ENCODE results near the gene RPS4Y1. TPM values are rescaled to one million over a fixed set of nuclear protein-coding genes. Genes with fewer than 3 reads are reported as not detected.

Gene RPS4Y1
- total and polyA plus RNA-seq, 2 of the 4 experiments (the other 2 are of a cell fraction) = not detected

DNA sequence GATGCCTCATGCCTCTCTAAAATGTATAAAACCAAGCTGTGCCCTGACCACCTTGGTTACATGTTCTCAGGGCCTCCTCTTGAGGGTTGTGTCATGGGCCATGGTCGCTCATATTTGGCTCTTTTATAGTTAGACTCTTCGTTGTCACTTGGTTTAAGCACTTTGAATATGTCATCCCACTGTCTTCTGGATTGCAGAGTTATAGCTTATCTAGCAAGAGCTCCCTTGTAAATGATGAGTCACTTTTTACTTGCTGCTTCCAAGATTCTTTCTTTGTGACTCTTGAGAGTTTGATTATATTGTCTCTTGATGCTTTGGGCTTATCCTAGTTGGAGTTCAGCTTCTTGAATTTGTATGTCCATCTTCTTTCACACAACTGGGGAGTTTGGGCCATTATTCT, 19.1 kb downstream of the RPS4Y1 start:
- H2BK20ac ChIP-seq (ENCODE audit: low read depth, low read length) = no peak overlapping the region
- no peak overlapping the region for H3K14ac ChIP-seq (replicated peaks; ENCODE audit: low read depth, low read length)
- no peak overlapping the region for H3K4me3 ChIP-seq (ENCODE audit: insufficient read depth, low read depth, low read length)
- H3K4me2 ChIP-seq (ENCODE audit: low read depth, low read length) = no peak overlapping the region
- no peaks in the 10 kb centered on the region for H3K27me3 ChIP-seq (ENCODE audit: control insufficient read depth, insufficient read depth, low read length)
- intact Hi-C loops (cut with micrococcal nuclease) (no loop called here), in situ Hi-C loops (cut with MboI; ENCODE audit: low sequenced_read_pairs) (no loop called here), dilution Hi-C loops (cut with HindIII; ENCODE audit: low sequenced_read_pairs, unreplicated experiment) (no loop called here)
- POLR2A ChIA-PET (ENCODE audit: unreplicated experiment) = no interaction called here
- TF ChIP-seq BHLHE40 (IDR thresholded peaks at IDR 0.05; ENCODE audit: low read depth, low read length) (no peak), MXI1 (IDR thresholded peaks at IDR 0.05; ENCODE audit: borderline replicate concordance, low read depth, low read length) (no peak), CHD1 (IDR thresholded peaks at IDR 0.05; ENCODE audit: low read depth, low read length) (no peak), RAD21 (IDR thresholded peaks at IDR 0.05; ENCODE audit: low read length) (no peak), MAFK (IDR thresholded peaks at IDR 0.05; ENCODE audit: low read depth, low read length) (no peak), RFX5 (IDR thresholded peaks at IDR 0.05; ENCODE audit: low read depth, low read length) (no peak), CEBPB (IDR thresholded peaks at IDR 0.05; ENCODE audit: low read depth, low read length) (no peak), POLR2A (IDR thresholded peaks at IDR 0.05; ENCODE audit: low read depth, low read length) (no peak), RCOR1 (IDR thresholded peaks at IDR 0.05; ENCODE audit: insufficient replicate concordance, low read length) (no peak), NFE2L2 (IDR thresholded peaks at IDR 0.05; ENCODE audit: low read depth, low read length) (no peak), MAZ (IDR thresholded peaks at IDR 0.05; ENCODE audit: borderline replicate concordance, low read depth, low read length) (no peak), SMC3 (IDR thresholded peaks at IDR 0.05; ENCODE audit: low read depth, low read length) (no peak), FOS (IDR thresholded peaks at IDR 0.05; ENCODE audit: low read depth, low read length) (no peak)
- TF ChIP-seq, protein P1, sequence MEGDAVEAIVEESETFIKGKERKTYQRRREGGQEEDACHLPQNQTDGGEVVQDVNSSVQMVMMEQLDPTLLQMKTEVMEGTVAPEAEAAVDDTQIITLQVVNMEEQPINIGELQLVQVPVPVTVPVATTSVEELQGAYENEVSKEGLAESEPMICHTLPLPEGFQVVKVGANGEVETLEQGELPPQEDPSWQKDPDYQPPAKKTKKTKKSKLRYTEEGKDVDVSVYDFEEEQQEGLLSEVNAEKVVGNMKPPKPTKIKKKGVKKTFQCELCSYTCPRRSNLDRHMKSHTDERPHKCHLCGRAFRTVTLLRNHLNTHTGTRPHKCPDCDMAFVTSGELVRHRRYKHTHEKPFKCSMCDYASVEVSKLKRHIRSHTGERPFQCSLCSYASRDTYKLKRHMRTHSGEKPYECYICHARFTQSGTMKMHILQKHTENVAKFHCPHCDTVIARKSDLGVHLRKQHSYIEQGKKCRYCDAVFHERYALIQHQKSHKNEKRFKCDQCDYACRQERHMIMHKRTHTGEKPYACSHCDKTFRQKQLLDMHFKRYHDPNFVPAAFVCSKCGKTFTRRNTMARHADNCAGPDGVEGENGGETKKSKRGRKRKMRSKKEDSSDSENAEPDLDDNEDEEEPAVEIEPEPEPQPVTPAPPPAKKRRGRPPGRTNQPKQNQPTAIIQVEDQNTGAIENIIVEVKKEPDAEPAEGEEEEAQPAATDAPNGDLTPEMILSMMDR (conservative IDR thresholded peaks at IDR 0.05; ENCODE audit: low read depth, low read length) = no peak
- TF ChIP-seq, protein P2, sequence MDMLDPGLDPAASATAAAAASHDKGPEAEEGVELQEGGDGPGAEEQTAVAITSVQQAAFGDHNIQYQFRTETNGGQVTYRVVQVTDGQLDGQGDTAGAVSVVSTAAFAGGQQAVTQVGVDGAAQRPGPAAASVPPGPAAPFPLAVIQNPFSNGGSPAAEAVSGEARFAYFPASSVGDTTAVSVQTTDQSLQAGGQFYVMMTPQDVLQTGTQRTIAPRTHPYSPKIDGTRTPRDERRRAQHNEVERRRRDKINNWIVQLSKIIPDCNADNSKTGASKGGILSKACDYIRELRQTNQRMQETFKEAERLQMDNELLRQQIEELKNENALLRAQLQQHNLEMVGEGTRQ (IDR thresholded peaks at IDR 0.05; ENCODE audit: low read depth, low read length) = no peak
- no peak overlapping the region for H2AK9ac ChIP-seq (replicated peaks; ENCODE audit: low read depth, low read length, poor library complexity)
- no peak overlapping the region for H3K18ac ChIP-seq (ENCODE audit: low read depth, low read length)
- no peak overlapping the region for H4K8ac ChIP-seq (ENCODE audit: low read depth in 2 of 2, low read length in 2 of 2)
- DNase-seq (no peak), ATAC-seq (ENCODE audit: low read depth) (no peak)
- H2AK5ac ChIP-seq (ENCODE audit: low read depth, low read length) = no peak overlapping the region
- H2AFZ ChIP-seq (replicated peaks; ENCODE audit: low read length, poor library complexity) = no peak overlapping the region
- no peak overlapping the region for H3K4ac ChIP-seq (ENCODE audit: low read depth, low read length)
- no peak overlapping the region for H2BK5ac ChIP-seq (ENCODE audit: low read depth, low read length, poor library complexity, severe bottlenecking)
- WGBS, 2 experiments (ENCODE audit: extremely low coverage in 2 of 2, insufficient read length in 1 of 2) = no CpG with 5 or more reads among the region's 2 CpGs
- no peak overlapping the region for H2BK120ac ChIP-seq (ENCODE audit: low read depth, low read length)
- H3K56ac ChIP-seq (ENCODE audit: extremely low read depth, insufficient read depth, low read length) = no peak overlapping the region
- H3K9ac ChIP-seq (ENCODE audit: low read depth, low read length) = no peak overlapping the region
- H3K23ac ChIP-seq (ENCODE audit: low read depth, low read length) = no peak overlapping the region
- no peak overlapping the region for H4K5ac ChIP-seq (ENCODE audit: low read depth, low read length)
- no TSS peak for BruUV-seq (replicated peaks)
- no peak overlapping the region for H3K27ac ChIP-seq (ENCODE audit: insufficient read depth, low read length)
- H3K9me3 ChIP-seq (ENCODE audit: control insufficient read depth, insufficient read depth, low read length) = no peaks in the 10 kb centered on the region
- H4K20me1 ChIP-seq (ENCODE audit: insufficient read depth, low read length) = no peaks in the 10 kb centered on the region
- no peak overlapping the region for H2BK15ac ChIP-seq (ENCODE audit: low read depth, low read length)
- CTCF ChIA-PET = no interaction called here
- no peaks in the 10 kb centered on the region for H3K4me1 ChIP-seq (ENCODE audit: control insufficient read depth, insufficient read depth, low read length)
- no peak overlapping the region for H4K91ac ChIP-seq (ENCODE audit: insufficient read depth, low read depth, low read length)
- H3K9me1 ChIP-seq (ENCODE audit: insufficient read depth, low read length) = no peaks in the 10 kb centered on the region
- H3K79me1 ChIP-seq (ENCODE audit: low read depth in 1 of 2, low read length in 2 of 2) = no peaks in the 10 kb centered on the region
- no peaks in the 10 kb centered on the region for H3K36me3 ChIP-seq (ENCODE audit: control insufficient read depth, insufficient read depth, low read length)
